Stimulated activated CD4-positive, alpha-beta T cell treated with anti-CD3 and anti-CD28 coated beads, Interleukin-4, amount 100 ng/mL, for 1 hour (primary cell): Measurements from ENCODE around the gene SULT1A1.
"Not testable (repeated sequence)": the region's sequence is repeated elsewhere in the genome, so short reads cannot be mapped to it uniquely, and the experiment has no call there.

Experiments
- DNase-seq: peaks from one replicate; pipeline ENCODE4 v3.0.0-alpha.2; 2020

SULT1A1 gene

DNA sequence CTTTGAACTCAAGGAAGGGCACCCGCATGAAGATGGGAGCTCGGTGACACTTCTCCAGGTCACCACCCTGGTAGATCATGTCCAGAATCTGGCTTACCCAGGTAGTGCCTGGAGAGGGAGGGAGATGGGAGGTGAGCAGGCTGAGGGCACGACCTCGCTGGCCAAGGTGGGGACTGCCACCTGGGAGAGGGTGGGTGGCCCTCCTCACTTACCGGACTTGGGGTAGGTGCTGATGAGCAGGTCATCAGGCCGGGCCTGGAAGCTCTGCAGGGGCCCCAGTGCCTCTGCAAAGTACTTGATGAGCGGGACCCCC is 1.4 kb downstream of the SULT1A1 start:
- not testable (repeated sequence) for DNase-seq

DNA sequence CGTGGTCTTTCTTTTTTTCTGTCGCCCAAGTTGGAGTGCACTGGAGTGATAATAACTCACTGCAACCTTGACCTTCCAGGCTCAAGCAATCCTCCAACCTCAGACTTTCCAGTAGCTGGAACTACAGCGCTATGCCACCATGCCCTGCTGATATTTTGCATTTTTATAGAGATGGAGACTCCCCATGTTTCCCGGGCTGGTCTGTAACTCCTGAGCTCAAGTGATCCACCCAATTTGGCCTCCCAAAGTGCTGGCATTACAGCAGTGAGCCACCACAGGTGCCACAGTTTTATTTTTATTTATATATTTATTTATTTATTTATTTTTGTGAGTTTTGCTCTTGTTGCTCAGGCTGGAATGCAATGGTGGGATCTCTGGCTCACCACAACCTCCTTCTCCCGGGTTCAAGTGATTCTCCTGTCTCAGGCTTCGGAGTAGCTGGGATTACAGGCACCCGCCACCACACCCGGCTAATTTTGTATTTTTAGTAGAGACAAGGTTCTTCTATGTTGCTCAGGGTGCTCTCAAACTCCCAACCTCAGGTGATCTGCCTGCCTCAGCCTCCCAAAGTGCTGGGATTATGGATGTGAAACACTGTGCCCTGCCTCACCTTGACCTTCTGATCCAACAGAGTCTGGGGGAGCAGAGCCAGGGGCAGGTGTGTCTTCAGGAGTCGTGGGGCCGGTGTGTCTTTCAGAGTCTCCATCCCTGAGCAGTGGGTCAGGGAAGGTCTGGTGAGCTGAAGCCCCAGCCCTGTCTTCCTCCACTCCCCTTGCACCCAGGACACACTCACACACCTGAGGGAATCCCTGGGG is 2.0 kb downstream of the SULT1A1 start:
- DNase-seq = not testable (repeated sequence)

DNA sequence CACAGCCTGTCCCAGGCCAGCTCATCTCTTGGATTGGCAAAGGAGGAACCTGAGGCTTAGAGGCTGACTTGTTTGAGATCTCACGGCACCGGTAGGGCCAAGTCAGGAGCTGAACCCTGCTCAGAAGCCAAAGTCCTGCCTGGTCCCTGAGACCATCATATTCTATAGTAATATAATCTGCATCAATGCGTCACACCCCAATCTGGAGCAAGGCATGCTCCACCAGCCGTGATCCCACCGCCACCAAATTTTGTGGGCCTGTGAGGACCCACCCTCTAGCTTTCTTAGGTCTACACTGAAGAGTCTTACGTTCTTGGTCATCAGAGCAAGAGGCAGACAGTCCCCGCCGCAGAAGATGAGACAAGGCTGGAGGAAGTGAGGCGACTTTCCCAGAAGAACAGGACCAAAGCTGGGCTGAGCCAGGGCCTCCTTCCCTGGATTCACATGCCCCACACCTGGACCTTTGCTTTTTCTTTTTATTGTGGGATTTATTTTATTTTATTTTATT is 2.7 kb downstream of the SULT1A1 start:
- DNase-seq = no peak

DNA sequence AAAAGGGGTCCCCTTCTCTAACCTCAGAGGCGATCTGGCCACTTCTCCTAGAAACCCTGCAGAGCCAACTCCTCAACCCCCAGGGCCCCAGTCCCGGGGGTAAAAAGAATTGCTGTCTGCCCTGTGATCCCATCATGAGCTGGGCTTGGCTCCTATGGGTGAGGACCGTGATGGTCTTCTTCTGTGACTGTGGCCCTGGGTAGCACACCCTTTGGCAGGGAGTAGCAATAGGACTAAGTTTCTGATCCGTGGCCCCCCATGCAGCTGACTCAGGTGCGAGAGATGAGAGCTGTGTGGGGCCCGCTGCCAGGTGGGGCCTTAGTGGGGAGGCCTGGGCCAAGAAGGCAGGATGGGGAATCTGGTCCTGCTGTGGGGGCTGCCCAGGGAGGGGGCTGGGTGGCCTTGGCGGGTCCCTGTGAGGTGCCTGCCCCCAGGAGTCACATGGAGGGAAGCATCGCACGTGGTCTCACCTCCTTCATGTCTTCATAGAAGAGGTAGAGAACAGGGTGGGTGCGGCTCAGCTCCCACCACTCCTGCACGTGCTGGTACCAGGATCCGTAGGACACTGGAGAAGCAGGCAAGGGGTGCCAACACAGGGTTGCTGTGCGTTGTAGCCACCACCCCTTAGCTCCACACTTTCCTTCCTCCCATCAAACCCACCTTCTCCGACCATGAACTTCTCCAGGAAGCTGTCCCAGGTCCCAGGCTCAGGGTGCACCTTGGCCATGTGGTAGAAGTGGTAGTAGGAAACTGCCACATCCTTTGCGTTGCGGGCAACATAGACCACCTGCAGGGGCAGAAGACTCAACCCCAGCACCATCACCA is 3.3 kb downstream of the SULT1A1 start:
- DNase-seq = no peak

DNA sequence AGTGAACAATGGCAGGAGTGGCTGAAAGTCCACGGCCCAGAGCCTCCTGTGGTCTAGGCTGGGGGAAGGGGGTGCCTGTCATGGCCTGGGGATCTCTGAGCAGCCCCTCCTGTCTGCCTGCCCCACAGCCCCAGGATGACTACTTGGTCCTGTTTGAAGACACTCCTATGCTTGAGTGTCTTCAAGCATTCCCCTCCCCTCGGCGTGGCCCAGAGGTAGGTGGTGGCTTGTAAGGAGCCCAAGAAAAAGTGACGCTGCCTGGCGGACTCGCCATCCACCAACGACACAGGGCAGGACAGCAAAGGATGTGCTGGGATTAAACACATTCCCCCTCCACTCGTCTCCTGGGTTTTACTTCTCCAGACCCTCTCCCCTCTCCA is 5.7 kb downstream of the SULT1A1 start:
- DNase-seq = no peak

DNA sequence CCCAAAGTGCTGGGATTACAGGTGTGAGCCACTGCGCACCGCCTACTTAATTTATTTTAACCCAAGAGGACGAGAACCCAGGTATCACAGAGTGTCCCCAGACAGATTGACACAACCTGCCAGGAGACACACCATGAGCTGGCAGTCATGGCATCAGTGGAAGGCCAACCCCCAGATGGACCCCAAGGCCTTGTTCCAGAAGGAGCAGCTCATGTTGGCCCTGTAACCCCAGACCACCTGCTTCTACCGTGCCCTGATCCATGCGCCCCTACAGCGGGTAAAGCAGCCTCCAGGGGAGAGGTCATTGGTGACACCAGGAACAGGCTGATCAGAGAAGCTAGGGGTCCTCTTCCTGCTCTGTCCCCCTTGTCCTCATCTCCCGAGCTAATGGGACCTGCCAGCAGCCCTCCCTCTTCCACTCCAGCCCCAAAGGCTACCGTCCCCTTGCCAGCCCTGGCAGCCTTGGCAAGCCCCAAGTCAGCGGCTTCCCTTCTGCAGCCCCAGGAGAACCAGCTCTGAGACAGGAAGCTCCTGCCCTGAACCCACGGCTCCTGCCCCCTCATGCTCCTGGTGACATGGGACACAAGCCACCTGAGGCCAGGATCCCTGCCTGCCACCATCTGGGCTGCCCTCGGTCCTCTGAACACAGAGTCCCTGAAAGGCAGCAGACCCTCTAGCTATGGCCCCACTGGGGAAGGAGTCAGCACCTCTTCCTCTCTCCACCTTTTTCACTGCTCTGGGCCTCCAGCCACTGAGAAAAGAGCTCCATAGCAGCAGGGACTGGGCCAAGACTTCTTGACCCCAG is 6.3 kb downstream of the SULT1A1 start:
- DNase-seq = no peak

DNA sequence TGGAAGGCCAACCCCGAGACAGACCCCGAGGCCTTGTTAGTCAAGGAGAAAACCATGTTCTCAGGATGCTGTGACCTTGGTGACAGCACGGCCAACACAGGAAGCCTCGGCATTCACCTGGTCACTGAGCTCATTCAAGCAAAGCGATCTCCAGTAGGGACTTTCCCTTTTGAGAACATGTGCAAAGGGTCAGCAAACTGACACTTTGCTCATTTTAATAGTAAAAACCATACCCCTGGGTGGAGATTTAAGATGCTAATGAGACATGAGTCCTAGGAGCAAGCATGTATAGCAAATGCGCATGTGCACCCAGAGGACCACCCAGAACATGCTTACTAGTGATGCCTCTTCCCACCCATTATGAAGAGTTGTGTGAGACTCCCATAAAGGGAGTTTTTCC is 7.3 kb downstream of the SULT1A1 start:
- no peak for DNase-seq

DNA sequence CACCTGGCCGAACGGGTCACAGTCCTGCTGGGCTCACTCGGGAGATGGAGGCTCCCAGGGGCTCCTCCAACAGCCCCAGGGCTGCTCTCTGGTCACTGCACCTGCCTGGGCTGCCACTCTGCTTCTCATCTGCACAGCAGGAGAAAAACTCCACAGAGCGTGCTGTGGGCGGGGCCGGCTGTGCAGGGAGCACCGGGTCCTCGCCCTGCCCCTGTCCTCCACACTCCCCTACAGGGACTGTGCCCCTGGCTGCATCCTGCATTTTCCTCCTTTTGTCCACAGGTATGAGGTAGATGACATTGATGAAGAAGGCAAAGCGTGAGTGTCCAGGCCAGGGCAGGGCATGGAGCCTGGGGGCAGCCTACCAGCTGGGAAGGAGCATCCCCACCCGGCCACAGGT is 7.8 kb downstream of the SULT1A1 start:
- not testable (repeated sequence) for DNase-seq

DNA sequence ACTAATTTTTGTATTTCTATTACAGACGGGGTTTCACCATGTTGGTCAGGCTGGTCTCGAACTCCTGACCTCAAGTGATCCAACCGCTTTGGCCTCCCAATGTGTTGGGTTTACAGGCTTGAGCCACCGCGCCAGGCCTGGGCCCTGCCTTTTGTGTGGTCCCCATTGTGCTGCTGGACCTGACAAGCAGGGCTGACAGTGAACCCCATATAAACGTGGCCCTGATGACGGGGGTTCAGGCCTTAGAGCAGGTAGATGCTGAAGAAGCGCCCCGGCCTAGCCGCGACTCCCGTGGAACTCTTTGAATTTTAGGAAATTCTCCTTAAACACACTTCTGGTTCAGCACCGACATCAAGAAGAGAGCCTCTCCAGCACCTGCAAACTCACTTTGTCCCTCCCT is 8.3 kb downstream of the SULT1A1 start:
- not testable (repeated sequence) for DNase-seq

DNA sequence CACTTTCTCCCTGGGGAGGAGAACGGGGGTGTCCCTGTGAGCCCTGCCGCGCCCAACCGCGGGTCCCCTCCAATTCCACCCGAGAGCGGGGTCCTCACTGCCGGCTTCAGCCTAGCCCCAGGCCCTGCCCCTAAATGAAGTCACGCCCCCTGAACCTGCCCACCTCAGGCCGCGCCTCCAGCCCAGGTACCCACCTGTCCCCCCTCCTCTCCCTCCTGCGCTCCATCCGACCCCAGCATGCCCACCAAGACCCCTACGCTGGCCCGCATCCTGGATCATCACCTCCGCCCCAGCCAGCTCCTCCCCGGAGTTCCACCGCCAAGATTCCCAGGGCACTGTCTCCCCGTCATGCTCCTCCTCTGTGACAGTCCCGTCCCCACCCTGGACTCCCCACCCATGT is 8.9 kb downstream of the SULT1A1 start:
- not testable (repeated sequence) for DNase-seq

DNA sequence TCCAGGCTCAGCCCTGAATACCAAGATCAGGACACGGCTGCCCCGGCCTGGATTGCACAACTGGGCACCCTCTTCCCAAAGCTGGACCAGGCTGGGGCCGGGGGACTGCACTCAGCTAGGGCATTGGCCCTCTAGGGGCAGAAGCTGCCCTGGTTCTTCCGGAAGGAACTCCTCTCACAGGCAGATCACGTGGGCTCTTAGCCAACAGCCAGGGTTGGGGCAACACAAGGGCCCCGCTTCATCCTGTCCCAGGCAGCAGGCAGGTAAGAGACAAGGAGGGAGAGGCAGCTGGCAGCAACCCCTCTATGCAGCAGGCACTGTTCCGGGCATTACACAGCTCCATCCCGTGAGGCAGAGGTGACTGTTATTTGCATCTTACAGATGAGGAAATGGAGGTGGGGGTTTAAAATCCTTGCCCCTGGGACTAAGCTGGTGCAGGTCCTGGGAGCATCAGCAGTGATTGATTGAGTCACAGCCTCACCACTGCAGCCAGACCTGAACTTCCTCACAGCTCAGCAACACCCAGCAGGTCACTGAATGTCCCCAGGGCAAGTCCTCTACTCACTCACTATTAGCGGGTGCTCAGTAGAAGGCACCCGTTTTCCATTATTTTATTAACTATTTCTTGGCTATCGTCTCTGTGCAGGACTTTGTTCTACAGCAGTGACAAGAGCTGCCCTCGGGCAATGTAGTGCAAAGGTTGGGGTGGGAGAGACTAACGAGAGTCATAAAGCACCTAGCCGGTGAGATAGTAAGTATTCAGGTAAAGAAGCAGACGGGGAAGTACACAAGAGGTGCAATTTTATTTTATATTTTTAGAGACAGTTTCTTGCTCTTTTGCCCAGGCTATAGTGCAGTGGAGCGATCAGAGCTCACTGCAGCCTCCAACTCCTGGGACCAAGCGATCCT is 10.2 kb downstream of the SULT1A1 start:
- not testable (repeated sequence) for DNase-seq

- no peak for DNase-seq
These were observed 12.1 kb downstream of the SULT1A1 start for GRCh38 chr16:28597692-28598261.

- DNase-seq = no peak
These were observed 12.8 kb downstream of the SULT1A1 start, which contains the start of gene SULT1A2 for GRCh38 chr16:28596840-28597691. Gene SULT1A2, minus strand, starts transcription at chr16:28597050. Its CDS starts 1,120 bp downstream, at chr16:28595930.

DNA sequence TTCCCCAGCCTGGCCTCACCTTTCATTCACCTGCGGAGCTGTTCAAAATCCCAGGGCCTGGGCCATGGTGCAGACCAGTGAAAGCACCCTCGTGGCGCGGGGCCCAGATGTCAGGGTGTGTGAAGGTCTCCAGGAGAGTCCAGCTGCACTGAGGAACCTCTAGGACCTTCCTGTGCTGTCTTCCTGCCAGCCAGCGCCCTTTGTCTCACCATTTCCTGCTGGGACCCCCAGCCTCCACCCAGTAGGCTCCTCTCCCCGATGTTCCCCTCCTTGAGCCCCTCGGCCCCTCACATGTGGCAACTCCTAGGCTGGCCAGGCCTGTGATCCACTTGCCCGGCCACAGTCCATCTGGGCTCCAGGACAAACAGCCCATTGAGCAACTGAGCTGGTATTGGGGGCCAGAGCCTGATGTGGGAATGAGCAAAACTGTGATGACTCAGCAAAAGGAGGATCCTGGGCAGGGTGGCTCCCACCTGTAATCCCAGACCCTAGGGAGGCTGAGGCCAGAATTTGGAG is 13.7 kb downstream of the SULT1A1 start:
- no peak for DNase-seq

DNA sequence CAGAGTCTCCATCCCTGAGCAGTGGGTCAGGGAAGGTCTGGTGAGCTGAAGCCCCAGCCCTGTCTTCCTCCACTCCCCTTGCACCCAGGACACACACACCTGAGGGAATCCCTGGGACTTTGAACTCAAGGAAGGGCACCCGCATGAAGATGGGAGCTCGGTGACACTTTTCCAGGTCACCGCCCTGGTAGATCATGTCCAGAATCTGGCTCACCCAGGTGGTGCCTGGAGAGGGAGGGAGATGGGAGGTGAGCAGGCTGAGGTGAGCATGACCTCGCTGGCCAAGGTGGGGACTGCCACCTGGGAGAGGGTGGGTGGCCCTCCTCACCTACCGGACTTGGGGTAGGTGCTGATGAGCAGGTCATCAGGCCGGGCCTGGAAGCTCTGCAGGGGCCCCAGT is 14.4 kb downstream of the SULT1A1 start:
- not testable (repeated sequence) for DNase-seq

GRCh38 chr16:28592979-28593553 is 16.8 kb downstream of the SULT1A1 start:
- no peak for DNase-seq

DNA sequence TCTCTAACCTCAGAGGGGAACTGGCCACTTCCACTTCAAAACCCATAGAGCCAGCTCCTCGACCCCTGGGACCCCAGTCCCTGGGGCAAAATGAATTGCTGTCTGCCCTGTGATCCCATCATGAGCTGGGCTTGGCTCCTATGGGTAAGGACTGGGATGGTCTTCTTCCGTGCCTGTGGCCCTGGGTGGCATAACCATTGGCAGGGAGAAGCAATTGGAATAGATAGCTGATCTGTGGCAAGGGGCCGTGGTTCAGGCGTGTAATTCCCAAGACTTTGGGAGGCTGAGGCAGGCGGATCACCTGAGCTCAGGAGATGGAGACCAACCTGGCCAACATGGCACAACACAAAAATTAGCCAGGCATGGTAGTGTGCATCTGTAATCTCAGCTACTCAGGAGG is 17.3 kb downstream of the SULT1A1 start:
- DNase-seq = no peak

DNA sequence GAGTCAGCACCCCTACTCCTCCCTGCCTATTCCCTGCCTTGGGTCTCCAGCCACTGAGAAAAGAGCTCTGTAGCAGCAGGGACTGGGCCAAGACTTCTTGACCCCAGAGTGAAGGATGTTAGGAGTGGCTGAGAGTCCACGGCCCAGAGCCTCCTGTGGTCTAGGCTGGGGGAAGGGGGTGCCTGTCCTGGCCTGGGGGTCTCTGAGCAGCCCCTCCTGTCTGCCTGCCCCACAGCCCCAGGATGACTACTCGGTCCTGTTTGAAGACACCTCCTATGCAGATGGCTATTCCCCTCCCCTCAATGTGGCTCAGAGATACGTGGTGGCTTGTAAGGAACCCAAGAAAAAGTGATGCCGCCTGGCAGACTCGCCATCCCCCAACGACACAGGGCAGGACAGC is 18.5 kb downstream of the SULT1A1 start:
- no peak for DNase-seq

GRCh38 chr16:28590384-28591340 is 19.2 kb downstream of the SULT1A1 start:
- DNase-seq = no peak
